SK-MEL-5 (cell line): ENCODE results near the gene CRACDL. TPM values are rescaled to one million over a fixed set of nuclear protein-coding genes. Genes with fewer than 3 reads are reported as not detected.

ENCODE experiments used
- DNase-seq: peaks from one replicate; pipeline ENCODE4 v3.0.0-alpha.2; 2016; ENCODE audit warnings: low read depth, low spot score
- in situ Hi-C: cut with HindIII; loops from 2 replicates; pipeline ENCODE4 v1.10.0; 2016; ENCODE audit warnings: low sequenced_read_pairs, high pct_unique_total_duplicates, low pct_unique_long_range_greater_than_20kb
- total RNA-seq: library from RNA; depleted of rRNA; stranded (reverse); fragments of >200 nt; shearing (Covaris generic); gene quantifications from 2 replicates; pipeline ENCODE4 v1.2.3, GENCODE V29; 2014

Gene CRACDL
- total RNA-seq, 1 experiment from 2014 or later, result 0.95 TPM

DNA sequence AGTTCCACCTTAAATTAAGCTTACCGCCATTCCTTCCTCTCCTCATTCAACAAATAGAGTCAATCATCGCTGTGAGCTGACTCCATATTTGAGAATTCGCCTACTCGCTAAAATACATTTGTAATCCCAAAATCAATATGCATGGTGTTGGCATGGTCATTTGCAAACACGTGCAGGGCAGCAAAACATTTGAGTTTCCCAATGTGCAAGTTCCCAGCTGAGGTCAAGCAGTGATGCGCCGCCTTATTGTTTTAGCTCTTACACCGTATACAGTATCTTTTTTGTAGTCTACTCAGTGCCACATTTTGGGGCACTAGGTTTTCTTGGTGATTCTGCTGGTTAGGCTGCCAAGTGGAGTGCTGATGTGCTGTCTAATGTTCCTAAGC is 131.8 kb downstream of the CRACDL start:
- no peak for DNase-seq
- in situ Hi-C loops, result no loop called here

DNA sequence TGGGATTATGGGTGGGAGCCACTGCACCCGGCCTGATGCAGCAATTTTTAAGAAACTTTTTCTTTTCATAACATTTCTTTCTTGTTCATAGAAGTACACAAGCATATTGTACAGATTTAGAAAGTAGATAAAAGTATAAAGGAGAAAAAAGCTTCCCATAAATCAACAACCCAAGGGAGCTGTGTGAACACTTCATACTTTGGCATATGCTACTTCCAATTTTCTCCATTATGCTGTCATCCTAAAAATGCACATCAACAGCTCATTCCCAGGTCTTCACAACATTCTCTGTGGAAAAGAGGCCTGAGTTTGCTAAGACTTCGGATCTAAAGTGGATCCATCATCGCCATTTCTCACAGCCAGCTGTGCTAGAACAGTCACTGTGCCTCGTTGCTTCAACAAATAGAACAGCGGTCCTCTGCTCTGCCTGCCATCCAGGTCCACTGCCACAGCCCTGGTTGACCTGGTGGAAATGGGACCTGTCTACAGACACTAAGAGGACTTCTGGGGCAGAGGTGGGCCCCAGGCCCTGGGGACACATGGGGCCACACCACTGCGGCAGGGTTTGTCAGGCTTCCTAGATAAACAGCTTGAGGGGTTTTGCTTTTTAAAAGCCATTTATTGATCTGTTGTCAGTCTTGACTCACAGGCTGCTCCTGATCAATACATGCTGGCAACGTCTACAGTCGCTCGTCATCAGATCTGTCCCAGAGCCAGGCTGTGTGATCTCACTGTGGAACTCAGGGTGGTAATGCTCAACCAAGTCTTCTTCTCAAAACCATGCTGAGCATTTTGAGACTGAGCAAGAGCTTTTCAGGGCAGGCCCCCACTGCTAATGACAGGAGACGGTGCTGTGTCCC is 132.4 kb downstream of the CRACDL start:
- DNase-seq, result no peak
- in situ Hi-C loops, result no loop called here

DNA sequence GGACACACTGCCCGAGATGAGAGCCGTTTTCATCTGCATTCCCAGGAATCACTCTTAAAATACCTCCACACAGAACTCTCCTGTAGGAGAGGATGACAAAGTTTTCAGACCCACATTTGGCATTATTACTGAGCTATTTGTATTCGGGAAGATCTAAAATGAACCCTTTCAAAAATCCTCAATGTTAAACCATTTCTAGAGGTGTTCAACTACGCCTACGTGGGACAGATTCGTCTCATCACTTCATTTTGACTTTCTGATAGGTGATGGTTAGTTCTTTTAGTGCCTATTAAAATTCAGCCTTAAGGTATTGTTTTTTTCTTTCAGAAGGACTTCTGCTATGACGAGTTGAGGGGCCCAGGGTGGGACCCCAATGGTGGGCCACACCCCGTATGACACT is 133.7 kb downstream of the CRACDL start:
- in situ Hi-C loops, result no loop called here

DNA sequence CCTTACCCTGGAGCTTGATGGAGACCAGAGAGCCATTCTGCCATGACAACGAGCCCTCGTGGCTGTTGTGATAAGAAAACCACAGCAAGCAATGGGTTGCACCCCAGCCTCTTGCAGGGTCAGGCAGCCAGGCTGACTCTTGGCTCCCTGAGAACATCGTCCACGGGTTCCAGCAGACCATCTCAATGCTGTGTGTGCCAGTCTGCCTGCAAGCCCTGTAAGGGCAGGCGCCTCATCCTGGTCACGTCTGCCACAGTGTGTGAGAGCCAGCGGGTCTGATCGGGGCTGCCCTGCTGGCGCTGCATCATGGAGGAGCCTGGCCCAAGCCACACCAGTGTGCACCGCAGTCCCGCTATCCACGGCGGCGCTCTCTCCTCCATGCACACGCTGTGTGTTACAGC is 134.1 kb downstream of the CRACDL start:
- no peak for DNase-seq
- in situ Hi-C loops, result no loop called here

More for the DNA sequence above, 133.7 kb downstream of the CRACDL start:
- DNase-seq, result no peak

DNA sequence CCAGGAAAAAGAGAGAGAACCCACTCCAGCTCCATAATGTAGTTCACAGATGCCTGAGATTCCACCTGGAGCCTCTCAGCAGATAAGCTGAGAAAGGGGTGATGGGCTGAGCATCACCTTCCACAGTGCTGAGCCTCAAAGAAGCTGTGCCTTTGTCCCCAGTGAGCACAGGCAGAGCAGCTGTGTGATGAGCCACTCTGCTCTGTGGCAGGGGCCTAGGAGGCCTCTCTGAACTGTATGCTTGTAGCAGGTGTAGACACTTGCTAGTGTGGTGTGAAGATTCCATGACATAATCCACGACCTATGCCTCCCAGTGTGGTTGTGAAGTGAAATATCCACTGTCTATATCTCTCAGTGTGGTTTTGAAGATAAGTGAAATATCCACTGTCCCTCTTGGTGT is 134.7 kb downstream of the CRACDL start:
- DNase-seq, result no peak
- in situ Hi-C loops, result no loop called here

DNA sequence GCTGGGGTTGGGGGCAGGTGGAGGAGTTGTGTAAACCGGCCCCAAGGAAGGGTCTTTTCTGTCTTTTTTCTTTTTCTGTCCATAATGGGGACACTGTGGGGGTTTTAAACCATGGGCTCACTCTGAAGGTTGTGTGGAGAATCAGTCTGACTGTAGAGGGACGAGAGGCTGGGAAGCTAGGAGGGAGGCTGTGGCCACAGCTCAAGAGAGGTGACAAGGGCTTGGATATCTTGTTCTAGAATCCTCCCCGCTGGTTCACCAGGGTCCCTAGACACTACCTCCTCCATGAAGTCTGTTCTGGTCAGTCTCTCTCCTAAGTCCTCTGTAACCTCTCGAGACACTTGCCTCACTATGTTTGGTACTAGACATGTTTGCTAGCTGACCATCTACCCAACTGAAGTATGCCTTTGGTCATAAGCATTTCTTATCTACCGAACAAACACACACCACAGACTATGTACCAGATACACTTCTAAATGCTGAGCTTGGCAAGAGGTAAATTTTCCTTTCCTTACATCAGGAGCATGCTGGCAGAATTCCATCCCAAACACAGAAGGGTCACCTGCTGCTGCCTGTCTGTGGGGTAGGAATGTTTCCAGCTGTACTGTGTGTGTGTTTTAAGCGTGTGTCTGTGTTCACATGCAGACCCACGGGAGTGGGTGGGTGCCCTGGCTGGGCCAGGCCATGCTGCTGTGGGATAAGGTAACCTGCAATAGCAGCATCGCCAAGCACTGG is 135.5 kb downstream of the CRACDL start:
- in situ Hi-C loops, result no loop called here
- no peak for DNase-seq

DNA sequence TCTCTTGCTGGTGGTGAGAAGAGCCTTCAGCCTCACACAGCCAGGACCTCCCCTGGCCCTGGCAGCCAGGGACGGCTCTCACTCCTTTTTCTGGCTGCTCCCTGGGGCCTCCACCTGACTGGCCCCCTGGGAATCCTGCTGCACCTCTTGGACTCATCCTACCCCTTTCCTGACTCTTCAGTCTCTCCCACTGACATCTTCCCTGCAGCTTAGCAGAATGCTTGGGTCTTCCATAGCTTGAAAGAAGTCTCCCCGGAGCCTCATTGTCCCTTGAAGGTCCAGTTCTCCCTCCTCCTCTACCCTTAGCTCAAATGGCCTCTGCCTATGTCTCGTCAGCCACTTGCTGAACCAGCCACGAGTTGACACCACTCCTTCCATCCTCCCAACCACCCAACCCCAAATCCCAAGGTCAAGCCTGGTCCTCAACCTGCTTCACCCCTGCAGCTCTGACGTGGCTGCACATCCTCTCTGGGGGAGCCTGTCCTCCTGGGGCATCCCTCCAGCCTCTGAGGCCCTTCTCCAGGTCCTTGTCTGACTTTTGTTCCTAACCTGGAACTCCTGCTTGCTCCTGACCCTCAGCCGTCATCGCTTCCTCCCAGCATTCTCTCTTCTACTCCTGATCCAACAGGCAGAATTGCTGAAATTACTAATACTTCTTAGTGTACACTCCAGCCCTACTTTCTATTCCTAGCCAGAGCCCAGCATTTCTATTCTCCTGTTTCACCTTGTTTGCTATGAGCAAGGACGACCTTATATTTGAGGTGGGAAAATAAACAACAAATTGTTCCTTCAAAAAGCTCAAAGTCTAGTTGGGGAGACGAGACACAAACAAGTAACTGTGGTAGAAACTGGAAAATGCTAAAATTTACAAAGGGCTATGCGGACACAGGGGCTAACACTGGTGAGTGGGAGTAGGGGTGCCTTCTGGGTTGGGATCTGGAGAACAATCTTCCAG is 136.4 kb downstream of the CRACDL start:
- no peak for DNase-seq
- in situ Hi-C loops, result no loop called here

DNA sequence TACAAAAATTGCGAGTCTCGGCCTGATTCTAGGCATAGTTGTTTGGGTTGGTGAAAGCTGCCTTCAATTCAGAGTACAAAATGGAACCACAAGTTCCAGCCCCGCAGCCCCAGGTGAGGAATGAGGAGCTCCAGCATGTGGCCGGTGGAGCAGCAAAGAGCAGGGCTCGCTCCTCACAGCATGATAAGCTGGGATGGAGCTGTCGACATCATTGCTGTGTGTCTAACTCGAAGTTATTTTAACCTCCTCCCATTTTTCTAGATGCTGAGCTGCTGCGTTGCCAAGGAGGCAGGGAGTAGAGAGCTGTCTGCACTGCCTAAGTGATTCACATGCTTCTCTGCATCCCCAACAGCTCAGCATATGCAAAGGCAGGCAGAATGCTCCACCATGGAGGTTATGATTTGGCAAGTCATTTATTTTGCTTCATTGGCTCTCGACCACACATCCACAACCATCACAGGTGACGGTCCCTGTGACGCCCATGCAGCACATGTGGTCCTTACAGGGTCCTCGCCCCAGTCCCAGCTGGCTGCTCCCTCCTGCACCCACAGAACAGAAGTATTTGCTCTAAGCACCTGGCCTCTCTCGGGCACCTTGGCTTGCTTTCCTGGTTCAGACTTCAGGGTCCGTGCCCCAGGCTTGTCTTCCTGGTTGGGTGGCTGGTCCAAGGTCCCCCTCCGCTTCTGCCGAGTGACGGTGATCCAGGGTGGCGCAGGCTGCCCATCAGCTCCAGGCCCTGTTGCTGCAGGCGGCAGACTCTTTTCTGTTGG is 139.1 kb downstream of the CRACDL start:
- DNase-seq, result no peak
- in situ Hi-C loops, result no loop called here

DNA sequence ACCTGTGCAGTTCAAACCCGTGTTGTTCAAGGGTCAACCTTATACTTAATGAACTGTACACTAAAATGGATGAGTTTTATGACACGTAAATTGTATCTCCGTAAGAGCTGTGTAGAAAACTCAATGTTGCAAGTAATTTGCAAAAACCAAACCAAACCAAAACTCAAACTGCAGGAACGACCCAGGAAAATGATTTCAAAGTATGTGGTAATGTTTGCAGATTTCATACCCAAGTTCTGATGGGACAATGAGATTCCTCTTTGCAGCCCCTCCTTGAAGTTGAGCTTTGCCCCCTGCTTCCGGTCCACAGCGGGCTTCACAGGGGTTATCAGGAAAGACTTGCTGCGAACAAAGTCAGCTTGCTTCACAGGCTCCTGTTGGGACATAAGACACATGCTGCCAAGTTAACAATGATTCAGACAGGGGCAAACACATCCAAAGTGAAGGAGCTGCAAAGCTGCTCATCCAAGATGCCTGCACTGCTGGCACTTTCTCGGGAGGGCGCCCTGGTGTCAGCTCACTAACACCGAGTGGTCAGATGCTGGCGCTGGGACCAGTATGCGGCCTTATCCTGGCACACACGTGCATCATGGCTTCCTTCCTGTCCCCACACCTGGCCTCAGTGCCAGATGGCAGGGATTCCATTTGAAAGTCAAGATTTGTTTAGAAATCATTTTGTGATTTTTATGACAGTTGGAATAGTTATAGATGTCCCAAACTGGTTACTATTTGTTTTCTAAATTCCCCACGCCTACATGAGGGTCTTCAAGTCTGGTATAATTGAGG is 139.9 kb downstream of the CRACDL start:
- DNase-seq, result no peak
- in situ Hi-C loops, result no loop called here

DNA sequence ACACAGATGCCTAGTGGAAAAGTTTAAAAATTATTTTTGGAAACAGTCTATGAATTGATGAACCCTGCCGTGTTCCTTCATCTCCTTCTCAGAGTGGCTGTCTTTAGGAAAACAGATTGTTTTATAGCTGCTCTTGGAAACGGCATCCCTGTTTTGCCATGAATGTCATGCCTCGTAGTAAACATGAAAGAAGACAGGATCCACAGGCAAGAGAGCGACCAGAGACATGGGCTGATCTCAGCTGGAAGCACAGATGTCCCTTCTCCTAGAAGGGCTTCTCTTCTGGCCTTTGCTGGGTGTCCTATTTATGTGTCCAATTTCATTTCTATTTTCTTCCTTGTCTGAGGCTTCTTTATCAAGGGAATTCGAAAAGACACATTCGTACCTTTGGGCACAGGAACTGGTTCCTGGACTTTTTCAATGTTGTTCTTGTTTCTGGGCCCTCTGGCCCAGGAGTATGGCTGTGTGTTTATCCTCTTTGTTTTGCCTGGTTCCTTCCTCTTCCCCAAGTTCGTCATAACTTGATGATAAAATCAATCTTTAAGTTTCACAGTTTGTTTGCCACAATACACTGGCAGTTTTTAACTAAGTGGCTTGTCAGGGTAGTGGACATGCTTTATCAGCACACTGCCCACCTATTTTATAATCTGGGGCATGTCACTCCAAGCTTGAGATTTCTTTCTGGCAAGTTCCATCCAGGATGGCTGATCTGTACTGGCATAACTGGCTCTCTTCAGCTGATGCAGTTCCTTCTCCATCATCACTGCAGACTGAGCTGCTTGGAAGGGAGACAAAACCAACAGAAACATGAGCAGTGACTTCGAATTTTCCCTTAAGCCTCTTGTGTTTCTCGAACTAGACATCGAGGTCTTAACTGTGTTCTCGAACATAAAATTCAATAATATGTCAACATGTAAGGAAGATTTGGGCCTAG is 141.9 kb downstream of the CRACDL start:
- in situ Hi-C loops, result no loop called here
- no peak for DNase-seq

DNA sequence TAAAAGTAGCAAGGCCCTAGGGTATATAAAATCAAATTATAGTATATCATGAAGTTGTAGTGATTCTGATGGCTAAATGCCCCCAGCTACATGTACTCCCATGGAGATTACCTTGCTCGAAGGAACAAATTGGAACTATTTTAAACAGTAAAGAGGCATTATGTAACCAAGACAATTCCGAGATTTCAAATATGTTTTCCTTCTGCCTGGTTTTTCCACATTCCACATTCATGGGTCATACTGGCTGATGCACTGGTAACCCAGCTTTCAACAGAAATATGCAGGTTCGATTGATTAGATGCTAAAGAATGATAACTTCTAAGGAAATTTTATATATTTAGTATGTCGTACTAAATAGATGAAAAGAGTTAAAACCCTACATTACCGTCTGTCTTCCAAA is 142.8 kb downstream of the CRACDL start:
- in situ Hi-C loops, result no loop called here

DNA sequence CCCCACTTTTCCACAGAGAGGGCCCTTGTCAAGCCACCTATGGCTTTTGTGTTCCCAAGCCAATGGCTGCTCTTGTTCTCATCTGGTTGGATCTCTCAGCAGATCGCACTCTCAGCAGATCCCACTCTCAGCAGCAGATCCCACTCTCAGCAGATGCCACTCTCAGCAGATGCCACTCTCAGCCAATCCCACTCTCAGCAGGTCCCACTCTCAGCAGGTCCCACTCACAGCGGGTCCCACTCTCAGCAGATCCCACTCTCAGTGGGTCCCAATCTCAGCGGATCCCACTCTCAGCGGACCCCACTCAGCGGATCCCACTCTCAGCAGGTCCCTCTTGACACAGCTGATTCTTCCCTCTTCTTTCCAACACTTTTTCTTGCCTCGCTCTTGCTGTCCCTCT is 145.8 kb downstream of the CRACDL start:
- DNase-seq, result no peak
- in situ Hi-C loops, result no loop called here

More for the DNA sequence above, 142.8 kb downstream of the CRACDL start:
- DNase-seq, result no peak

DNA sequence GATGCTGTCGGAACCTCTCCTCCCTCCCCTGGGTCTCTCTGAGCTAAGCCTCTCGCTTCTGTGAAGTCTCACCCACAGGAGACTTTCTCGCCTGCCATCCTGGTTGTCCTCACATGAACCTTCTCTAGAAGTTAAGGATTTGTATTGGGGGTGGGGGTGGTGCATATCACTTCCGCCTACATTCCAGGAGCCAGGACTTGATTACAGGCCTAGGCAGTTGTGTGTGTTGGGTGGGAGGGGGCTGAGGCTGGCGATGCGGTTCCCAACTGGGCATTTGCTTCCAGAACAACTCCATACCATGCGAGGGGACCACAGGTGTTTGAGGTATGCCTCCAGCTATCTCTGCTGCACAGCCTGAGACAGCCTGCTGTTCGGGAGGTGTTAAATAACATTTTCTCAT is 148.3 kb downstream of the CRACDL start:
- DNase-seq, result no peak
- in situ Hi-C loops, result no loop called here

DNA sequence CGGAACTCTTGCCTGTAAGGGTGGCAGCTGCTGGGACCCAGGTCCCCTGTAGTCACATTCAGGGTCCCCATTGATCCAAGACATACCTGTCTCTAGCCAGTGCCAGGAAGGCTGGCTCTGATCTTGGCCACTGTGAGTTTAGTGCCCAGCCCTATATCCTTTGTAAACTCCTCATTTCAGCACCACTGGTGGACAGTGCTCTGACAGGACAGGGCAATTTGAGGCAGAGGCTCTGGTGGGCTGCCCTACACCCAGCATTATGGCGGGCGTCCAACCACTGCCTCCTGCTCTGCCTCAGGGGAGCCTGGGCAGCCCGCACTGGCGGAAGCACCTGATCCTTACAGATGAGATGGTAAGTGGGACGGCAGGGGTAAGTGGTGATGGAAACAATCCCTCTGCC is 149.8 kb downstream of the CRACDL start:
- DNase-seq, result no peak
- in situ Hi-C loops, result no loop called here

DNA sequence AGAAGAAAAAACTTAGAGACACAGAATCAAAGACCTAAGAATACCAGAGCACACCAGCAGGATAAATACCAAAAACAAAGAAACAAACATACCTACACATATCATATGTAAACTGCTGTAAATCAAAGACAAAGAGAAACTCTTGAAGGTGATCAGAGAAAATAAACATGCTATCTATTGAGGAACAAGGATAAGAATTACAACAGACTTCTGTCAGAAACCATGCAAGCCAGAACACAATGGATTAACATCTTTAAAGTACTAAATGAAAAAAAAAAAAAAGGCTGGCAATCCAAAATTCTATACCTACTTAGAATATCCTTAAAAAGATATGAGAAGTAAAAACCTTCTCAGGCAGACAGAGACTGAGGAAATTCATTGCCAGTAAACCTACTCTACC is 153.5 kb downstream of the CRACDL start:
- no peak for DNase-seq
- in situ Hi-C loops, result no loop called here

DNA sequence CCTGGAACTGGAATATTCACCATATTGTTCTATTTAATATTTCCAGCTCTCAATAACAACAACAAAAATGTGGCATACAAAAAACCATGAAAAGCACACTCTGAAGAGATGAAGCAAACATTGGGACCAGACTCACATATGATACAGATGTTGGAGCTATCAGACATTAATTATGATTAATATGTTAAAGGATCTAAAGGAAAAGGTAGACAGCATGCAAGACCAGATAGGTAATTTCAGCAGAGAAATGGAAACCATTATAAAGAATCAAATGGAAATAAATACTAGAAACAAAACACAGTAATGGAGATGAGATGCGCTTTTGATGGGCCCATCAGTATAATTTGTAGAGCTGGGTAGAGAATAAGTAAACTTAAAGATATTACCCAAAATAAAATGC is 154.2 kb downstream of the CRACDL start:
- DNase-seq, result no peak
- in situ Hi-C loops, result no loop called here
